Activated T-helper 2 cell treated with anti-CD3 and anti-CD28 coated beads, Interferon-gamma antibody, Interleukin-2, Interleukin-4, amounts not matched to agents 10 μg/mL and 5 μg/mL and 100 μg/mL, durations not matched to agents 14 hours and 24 hours and 36 hours (primary cell): Measurements from ENCODE around the gene CABP1. TPM values are rescaled to one million over a fixed set of nuclear protein-coding genes. Genes with fewer than 3 reads are reported as not detected.

ENCODE experiments used
- DNase-seq: peaks from one replicate; pipeline ENCODE4 v3.0.0; 2021; ENCODE audit warnings: low spot score
- H3K27ac Mint-ChIP-seq: one replicate; pipeline ENCODE4 v1.8.0; 2021; ENCODE audit warnings: mixed read lengths
- H3K27me3 Mint-ChIP-seq: one replicate; pipeline ENCODE4 v1.8.0; 2021; ENCODE audit warnings: low read depth, mixed read lengths
- H3K36me3 Mint-ChIP-seq: one replicate; pipeline ENCODE4 v1.8.0; 2021; ENCODE audit warnings: low read depth, mixed read lengths
- H3K4me1 Mint-ChIP-seq: one replicate; pipeline ENCODE4 v1.8.0; 2021; ENCODE audit warnings: low read depth, mixed read lengths
- H3K4me3 Mint-ChIP-seq: one replicate; pipeline ENCODE4 v1.8.0; 2021; ENCODE audit warnings: low read depth, mild to moderate bottlenecking, moderate library complexity, mixed read lengths
- H3K9me3 Mint-ChIP-seq: one replicate; pipeline ENCODE4 v1.8.0; 2021; ENCODE audit warnings: mixed read lengths
- intact Hi-C: fragments of 100-400 bp; cut with micrococcal nuclease; formaldehyde crosslinking; loops from one replicate; pipeline ENCODE4 v1.15.1; 2023
- total RNA-seq: library from RNA; stranded (reverse); gene quantifications from 2 replicates; pipeline ENCODE4 v1.2.3, GENCODE V29; 2022

The CABP1 gene
- total RNA-seq, 1 donor from 2014 or later, result 0.27 TPM

DNA sequence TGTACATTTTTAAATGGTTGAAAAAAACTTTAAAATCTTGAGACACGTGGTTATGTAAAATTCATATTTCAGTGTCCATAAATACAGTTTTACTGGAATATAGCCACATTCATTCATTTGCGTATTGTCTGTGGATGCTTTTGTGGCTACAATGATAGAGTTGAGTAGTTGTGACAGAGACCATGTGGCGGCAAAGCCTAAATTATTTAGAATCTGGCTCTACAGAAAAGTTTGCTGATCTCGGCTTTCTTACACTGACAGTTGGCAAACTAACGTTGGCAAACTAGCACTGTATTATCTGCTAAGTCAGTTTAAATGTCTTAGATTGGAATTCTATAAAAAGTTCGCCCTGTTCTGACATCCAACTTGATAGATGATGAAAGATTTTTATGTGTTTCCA lies 72.2 kb downstream of the CABP1 start:
- intact Hi-C loops, result no loop called here
- no peak for DNase-seq
- Mint-ChIP-seq H3K4me1 (peaks cover 29% of the 10 kb centered on the region), H3K4me3 (peak overlapping the region; percentile 88), H3K9me3 (no peaks in the 10 kb centered on the region), H3K27ac (no peak overlapping the region), H3K36me3 (peaks cover 44% of the 10 kb centered on the region), H3K27me3 (no peaks in the 10 kb centered on the region)

DNA sequence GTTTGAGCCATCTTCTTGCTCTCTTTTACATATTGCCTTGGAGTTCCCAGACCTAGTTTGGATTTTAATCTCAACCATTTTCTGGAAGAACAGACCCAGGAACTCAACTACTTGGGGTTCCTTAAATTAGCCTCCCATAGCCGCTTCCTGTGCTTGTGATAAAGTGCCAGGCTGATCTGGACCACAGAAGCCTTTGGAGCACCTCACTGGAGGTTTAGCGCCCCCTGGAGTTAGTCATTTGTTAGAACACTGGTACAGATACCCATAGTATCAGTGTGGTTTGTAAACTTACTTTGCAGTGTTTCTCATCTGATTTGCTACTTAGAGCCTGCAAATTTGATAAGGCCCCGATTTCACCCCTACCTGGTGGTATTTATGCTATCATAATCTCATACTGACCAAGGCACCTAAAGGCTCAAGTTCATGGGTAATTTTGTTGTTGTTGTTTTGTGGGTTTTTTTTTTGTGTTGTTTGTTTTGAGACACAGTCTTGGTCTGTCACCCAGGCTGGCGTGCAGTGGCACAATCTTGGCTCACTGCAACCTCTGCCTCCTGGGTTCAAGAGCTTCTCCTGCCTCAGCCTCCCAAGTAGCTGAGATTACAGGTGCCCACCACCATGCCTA lies 73.5 kb downstream of the CABP1 start:
- peak; percentile 65 for DNase-seq
- Mint-ChIP-seq H3K36me3 (peaks cover 54% of the 10 kb centered on the region), H3K27me3 (no peaks in the 10 kb centered on the region), H3K4me3 (no peak overlapping the region), H3K4me1 (peaks cover 34% of the 10 kb centered on the region), H3K9me3 (no peaks in the 10 kb centered on the region), H3K27ac (no peak overlapping the region)
- intact Hi-C loops, result loop anchor here (1.0 kb wide), 2 partner anchors 67 to 131 kb away; no protein-coding TSS in a partner anchor

Other genes with a start within 250 kb of the CABP1 start
- 328 and 333 TPM in 2 replicates for gene COX6A1, start 202.5 kb upstream of the CABP1 start, total RNA-seq
- 36.8 TPM in 2 replicates for gene TRIAP1, start 194.2 kb upstream of the CABP1 start, total RNA-seq
- gene GATC, start 194.2 kb upstream of the CABP1 start, total RNA-seq, result 30.4 and 38.0 TPM in 2 replicates
- gene SRSF9, start 170.9 kb upstream of the CABP1 start, total RNA-seq, result 248 and 251 TPM in 2 replicates
- 323 and 329 TPM in 2 replicates for gene DYNLL1, start 144.5 kb upstream of the CABP1 start, total RNA-seq
- gene COQ5, start 111.5 kb upstream of the CABP1 start, total RNA-seq, result 29.3 and 29.9 TPM in 2 replicates
- 177 and 200 TPM in 2 replicates for gene RNF10, start 106.3 kb upstream of the CABP1 start, total RNA-seq
- gene POP5, start 59.2 kb upstream of the CABP1 start, total RNA-seq, result 64.3 and 65.7 TPM in 2 replicates
- gene MLEC, start 46.5 kb downstream of the CABP1 start, total RNA-seq, result 136 and 142 TPM in 2 replicates
- gene UNC119B, start 69.8 kb downstream of the CABP1 start, total RNA-seq, result 25.1 and 27.0 TPM in 2 replicates
- gene ACADS, start 85.2 kb downstream of the CABP1 start, total RNA-seq, result 16.4 and 16.6 TPM in 2 replicates